Caco-2 (cell line): Measurements from ENCODE around the gene IKZF4. TPM values are rescaled to one million over a fixed set of nuclear protein-coding genes. Genes with fewer than 3 reads are reported as not detected.

ENCODE experiments used
- BruUV-seq: library from RNA; stranded (reverse); fragments of 400-500 nt; replicated peaks from 2 replicates; lab custom pipeline; 2021; lab: Mats Ljungman, UMichigan
- CTCF ChIA-PET: fragments of 300-600 bp; sonication (Branson Sonifier 250); formaldehyde crosslinking; loops from one replicate; lab custom pipeline; 2022; ENCODE audit warnings: antibody characterized with exemption; lab: Charles Lee
- POLR2A ChIA-PET: fragments of 300-600 bp; sonication (Branson Sonifier 250); formaldehyde crosslinking; loops from one replicate; lab custom pipeline; 2022; ENCODE audit warnings: antibody characterized with exemption; lab: Charles Lee
- DNase-seq, 2 experiments: peaks; one replicate each; pipeline versions ENCODE4 v3.0.0 to v3.0.0-alpha.2; 2020 to 2022
- H3K27me3 ChIP-seq: replicated peaks from 2 replicates; pipeline ENCODE4 v1.6.0; 2011; ENCODE audit warnings: low read length; ENCODE audit not compliant: control insufficient read depth, insufficient read depth
- H3K36me3 ChIP-seq: 2 replicates; pipeline ENCODE4 v1.5.1; 2011; ENCODE audit warnings: low read length; ENCODE audit not compliant: control insufficient read depth, insufficient read depth
- H3K4me1 ChIP-seq: fragments of 250-450 bp; sonication (Bioruptor Pico); 2 replicates; pipeline ENCODE4 v1.5.1; 2020; ENCODE audit warnings: mild to moderate bottlenecking
- H3K4me3 ChIP-seq: 2 replicates; pipeline ENCODE4 v1.5.1; 2011; ENCODE audit warnings: low read depth, mild to moderate bottlenecking, control low read depth, low read length
- H3K9me3 ChIP-seq: fragments of 250-450 bp; sonication (Bioruptor Pico); 2 replicates; pipeline ENCODE4 v1.5.1; 2020; ENCODE audit warnings: mild to moderate bottlenecking, moderate library complexity
- H3K27ac Mint-ChIP-seq: one replicate; pipeline ENCODE4 v1.8.0; 2022; ENCODE audit warnings: mixed read lengths; ENCODE audit not compliant: unreplicated experiment
- H3K27me3 Mint-ChIP-seq: one replicate; pipeline ENCODE4 v1.8.0; 2022; ENCODE audit warnings: mixed read lengths; ENCODE audit not compliant: insufficient read depth, unreplicated experiment
- H3K36me3 Mint-ChIP-seq: one replicate; pipeline ENCODE4 v1.8.0; 2022; ENCODE audit warnings: mild to moderate bottlenecking, mixed read lengths; ENCODE audit not compliant: insufficient read depth, unreplicated experiment
- H3K4me1 Mint-ChIP-seq: one replicate; pipeline ENCODE4 v1.8.0; 2022; ENCODE audit warnings: low read depth, mixed read lengths; ENCODE audit not compliant: unreplicated experiment
- H3K4me3 Mint-ChIP-seq: one replicate; pipeline ENCODE4 v1.8.0; 2022; ENCODE audit warnings: mild to moderate bottlenecking, moderate library complexity, mixed read lengths; ENCODE audit not compliant: unreplicated experiment
- H3K9me3 Mint-ChIP-seq: one replicate; pipeline ENCODE4 v1.8.0; 2022; ENCODE audit warnings: mixed read lengths; ENCODE audit not compliant: unreplicated experiment
- CTCF ChIP-seq, 2 experiments: fragments of 200-600 bp in 1 of 2; IDR thresholded peaks; 1 replicate in 1 of 2; 2 replicates in 1 of 2; pipeline versions ENCODE4 v1.5.1 to v1.8.0; 2011 to 2022; ENCODE audit warnings: antibody characterized with exemption in 1 of 2, control low read depth in 1 of 2, inconsistent platforms in 1 of 2, low read depth in 1 of 2, low read length in 1 of 2, mild to moderate bottlenecking in 1 of 2, moderate library complexity in 1 of 2; ENCODE audit not compliant: insufficient read depth in 1 of 2, severe bottlenecking in 1 of 2, unreplicated experiment in 1 of 2
- intact Hi-C: fragments of 100-400 bp; cut with micrococcal nuclease; formaldehyde crosslinking; loops from one replicate; pipeline ENCODE4 v1.10.0; 2022; ENCODE audit not compliant: unreplicated experiment
- total RNA-seq: library from RNA; stranded (reverse); gene quantifications from 2 replicates; pipeline ENCODE4 v1.2.3, GENCODE V29; 2022

IKZF4 gene
- total RNA-seq, 1 experiment from 2014 or later = 15.7 TPM

GRCh38 chr12:56031987-56032386 lies 11.1 kb downstream of the IKZF4 start:
- no peak for DNase-seq
- no peak for TF ChIP-seq CTCF (IDR thresholded peaks at IDR 0.05; ENCODE audit: insufficient read depth in 1 of 2, low read depth in 1 of 2, low read length in 1 of 2, severe bottlenecking in 1 of 2, unreplicated experiment in 1 of 2)
- no peaks in the 10 kb centered on the region for H3K9me3 Mint-ChIP-seq
- Histone ChIP-seq H3K9me3 (no peaks in the 10 kb centered on the region), H3K4me1 (peaks cover 16% of the 10 kb centered on the region), H3K27me3 (no peaks in the 10 kb centered on the region), H3K4me3 (no peak overlapping the region), H3K36me3 (peaks cover 5% of the 10 kb centered on the region)
- H3K4me1 Mint-ChIP-seq = peaks cover 16% of the 10 kb centered on the region
- H3K27ac Mint-ChIP-seq = no peak overlapping the region
- ChIA-PET CTCF (no interaction called here), POLR2A (no interaction called here)
- no peaks in the 10 kb centered on the region for H3K27me3 Mint-ChIP-seq
- H3K36me3 Mint-ChIP-seq = peaks cover 32% of the 10 kb centered on the region
- intact Hi-C loops = no loop called here
- BruUV-seq = no TSS peak
- no peak overlapping the region for H3K4me3 Mint-ChIP-seq

- no peaks in the 10 kb centered on the region for H3K9me3 Mint-ChIP-seq
- ChIA-PET CTCF (interaction anchor here (1.7 kb wide), 1 partner anchor 39 kb away, joined by 6 read pairs; no protein-coding TSS in a partner anchor), POLR2A (no interaction called here)
- no peak overlapping the region for H3K27ac Mint-ChIP-seq
- peaks cover 2% of the 10 kb centered on the region; the same call in 1 of the 2 replicates for H3K4me1 ChIP-seq
- no peaks in the 10 kb centered on the region for H3K9me3 ChIP-seq
- H3K27me3 ChIP-seq = no peaks in the 10 kb centered on the region
- H3K36me3 Mint-ChIP-seq = peaks cover 26% of the 10 kb centered on the region
- intact Hi-C loops = no loop called here
- H3K36me3 ChIP-seq = peaks cover 4% of the 10 kb centered on the region
- H3K27me3 Mint-ChIP-seq = no peaks in the 10 kb centered on the region
- no peak overlapping the region for H3K4me3 ChIP-seq
- peaks cover 10% of the 10 kb centered on the region for H3K4me1 Mint-ChIP-seq
- H3K4me3 Mint-ChIP-seq = no peak overlapping the region
- BruUV-seq = no TSS peak
- no peak for DNase-seq
- TF ChIP-seq CTCF (IDR thresholded peaks at IDR 0.05; ENCODE audit: insufficient read depth in 1 of 2, low read depth in 1 of 2, low read length in 1 of 2, severe bottlenecking in 1 of 2, unreplicated experiment in 1 of 2) = no peak
These were observed 13.9 kb downstream of the IKZF4 start for GRCh38 chr12:56034586-56035332.

- DNase-seq = no peak
- no TSS peak for BruUV-seq
- Mint-ChIP-seq H3K27ac (no peak overlapping the region), H3K36me3 (peaks cover 31% of the 10 kb centered on the region), H3K27me3 (no peaks in the 10 kb centered on the region), H3K9me3 (no peaks in the 10 kb centered on the region), H3K4me1 (peaks cover 7% of the 10 kb centered on the region), H3K4me3 (no peak overlapping the region)
- no peak for TF ChIP-seq CTCF (IDR thresholded peaks at IDR 0.05; ENCODE audit: insufficient read depth in 1 of 2, low read depth in 1 of 2, low read length in 1 of 2, severe bottlenecking in 1 of 2, unreplicated experiment in 1 of 2)
- ChIA-PET POLR2A (no interaction called here), CTCF (interaction anchor here (0.6 kb wide), 1 partner anchor 14 kb away, joined by 6 read pairs; no protein-coding TSS in a partner anchor)
- Histone ChIP-seq H3K9me3 (no peaks in the 10 kb centered on the region), H3K4me1 (peaks cover 7% of the 10 kb centered on the region), H3K4me3 (no peak overlapping the region), H3K27me3 (no peaks in the 10 kb centered on the region), H3K36me3 (peaks cover 4% of the 10 kb centered on the region)
- intact Hi-C loops = no loop called here
These were observed 16.3 kb downstream of the IKZF4 start for GRCh38 chr12:56037161-56037560.
